ENCODE data around the gene ELAVL1. TPM values are rescaled to one million over a fixed set of nuclear protein-coding genes. Genes with fewer than 3 reads are reported as not detected.

The ELAVL1 gene
- polyA plus RNA-seq, 1 donor from 2014 or later: 19.1 TPM

GRCh38 chr19:8042900-8043299 lies 37.5 kb upstream of the ELAVL1 start:
- Histone ChIP-seq H4K20me1 (ENCODE audit: insufficient read depth) (no peaks in the 10 kb centered on the region), H3K79me2 (replicated peaks; ENCODE audit: insufficient read depth, low read length) (no peaks in the 10 kb centered on the region), H2AFZ (ENCODE audit: low read depth, low read length) (no peak overlapping the region), H3F3A (ENCODE audit: insufficient read depth, low read length, poor library complexity, severe bottlenecking) (no peaks in the 10 kb centered on the region), H3K9me3 (ENCODE audit: low read length) (no peaks in the 10 kb centered on the region), H3K36me3 (ENCODE audit: insufficient read depth, low read length) (no peaks in the 10 kb centered on the region), H3K27ac (ENCODE audit: low read length) (no peak overlapping the region), H3K9me2 (ENCODE audit: insufficient read depth, low read length) (no peaks in the 10 kb centered on the region), H3K27me3 (ENCODE audit: insufficient read depth, low read depth, low read length) (no peaks in the 10 kb centered on the region), H3K4me3 (ENCODE audit: low read length) (no peak overlapping the region), H3K9ac (ENCODE audit: low read length) (no peak overlapping the region), H3K4me2 (ENCODE audit: low read length) (no peak overlapping the region)
- TF ChIP-seq EZH2 (IDR thresholded peaks at IDR 0.05; ENCODE audit: borderline replicate concordance, insufficient read depth, low read length, poor library complexity, severe bottlenecking): no peak
- no peak for TF ChIP-seq SMC3 (conservative IDR thresholded peaks at IDR 0.05; ENCODE audit: poor library complexity)
- TF ChIP-seq TAF1 (IDR thresholded peaks at IDR 0.05; ENCODE audit: low read depth): no peak
- no peak for TF ChIP-seq REST (IDR thresholded peaks at IDR 0.05; ENCODE audit: borderline replicate concordance)
- no peak for TF ChIP-seq RAD21 (conservative IDR thresholded peaks at IDR 0.05)
- TF ChIP-seq MXI1 (conservative IDR thresholded peaks at IDR 0.05; ENCODE audit: poor library complexity, severe bottlenecking): no peak
- TF ChIP-seq CTCF (IDR thresholded peaks at IDR 0.05; ENCODE audit: poor library complexity, severe bottlenecking): no peak
- no peak for TF ChIP-seq POLR2AphosphoS5 (IDR thresholded peaks at IDR 0.05)
- TF ChIP-seq EP300 (conservative IDR thresholded peaks at IDR 0.05; ENCODE audit: poor library complexity, severe bottlenecking): no peak

- Histone ChIP-seq H3K9ac (ENCODE audit: low read length) (no peak overlapping the region), H3K27ac (ENCODE audit: low read length) (no peak overlapping the region), H3K9me3 (ENCODE audit: low read length) (no peaks in the 10 kb centered on the region), H3K4me2 (ENCODE audit: low read length) (no peak overlapping the region), H2AFZ (ENCODE audit: low read depth, low read length) (no peak overlapping the region), H3F3A (ENCODE audit: insufficient read depth, low read length, poor library complexity, severe bottlenecking) (no peaks in the 10 kb centered on the region), H3K9me2 (ENCODE audit: insufficient read depth, low read length) (no peaks in the 10 kb centered on the region), H3K36me3 (ENCODE audit: insufficient read depth, low read length) (no peaks in the 10 kb centered on the region), H3K27me3 (ENCODE audit: insufficient read depth, low read depth, low read length) (no peaks in the 10 kb centered on the region), H3K79me2 (replicated peaks; ENCODE audit: insufficient read depth, low read length) (no peaks in the 10 kb centered on the region), H4K20me1 (ENCODE audit: insufficient read depth) (no peaks in the 10 kb centered on the region), H3K4me3 (ENCODE audit: low read length) (no peak overlapping the region)
- TF ChIP-seq POLR2AphosphoS5 (IDR thresholded peaks at IDR 0.05): no peak
- no peak for TF ChIP-seq RAD21 (conservative IDR thresholded peaks at IDR 0.05)
Observed at GRCh38 chr19:8041531-8041931, 36.1 kb upstream of the ELAVL1 start.

- Histone ChIP-seq H3K9me3 (ENCODE audit: low read length) (no peaks in the 10 kb centered on the region), H3K36me3 (ENCODE audit: insufficient read depth, low read length) (no peaks in the 10 kb centered on the region), H3K79me2 (replicated peaks; ENCODE audit: insufficient read depth, low read length) (no peaks in the 10 kb centered on the region), H3K4me3 (ENCODE audit: low read length) (no peak overlapping the region), H3K27me3 (ENCODE audit: insufficient read depth, low read depth, low read length) (no peaks in the 10 kb centered on the region), H4K20me1 (ENCODE audit: insufficient read depth) (no peaks in the 10 kb centered on the region), H2AFZ (ENCODE audit: low read depth, low read length) (no peak overlapping the region), H3K9ac (ENCODE audit: low read length) (no peak overlapping the region), H3K9me2 (ENCODE audit: insufficient read depth, low read length) (no peaks in the 10 kb centered on the region), H3K27ac (ENCODE audit: low read length) (no peak overlapping the region), H3F3A (ENCODE audit: insufficient read depth, low read length, poor library complexity, severe bottlenecking) (no peaks in the 10 kb centered on the region), H3K4me2 (ENCODE audit: low read length) (no peak overlapping the region)
- no peak for TF ChIP-seq POLR2AphosphoS5 (IDR thresholded peaks at IDR 0.05)
Observed at GRCh38 chr19:8039231-8039630, 33.8 kb upstream of the ELAVL1 start.

Data from neural cell (in vitro differentiated cells).